Measurements from ENCODE around the gene SLC5A5. TPM values are rescaled to one million over a fixed set of nuclear protein-coding genes. Genes with fewer than 3 reads are reported as not detected.

SLC5A5 gene
- total RNA-seq, 4 donors from 2014 or later: not detected

- Histone ChIP-seq H3K36me3 (no peaks in the 10 kb centered on the region), H3K4me1 (no peaks in the 10 kb centered on the region), H3K27ac (no peak overlapping the region), H3K4me3 (no peak overlapping the region), H3K9me3 (no peaks in the 10 kb centered on the region), H3K27me3 (peaks cover 4 to 32% (median 13%) of the 10 kb centered on the region in 3 donors)
- no peak for TF ChIP-seq POLR2A (IDR thresholded peaks at IDR 0.05)
- no peak for TF ChIP-seq CTCF (IDR thresholded peaks at IDR 0.05 in 4 of 5, conservative IDR thresholded peaks at IDR 0.05 in 1 of 5)
- in situ Hi-C loops (cut with MboI; ENCODE audit: low sequenced_read_pairs in 4 of 4) (no loop called here), intact Hi-C loops (cut with DNase I; ENCODE audit: low total_unique reads) (no loop called here)
- ATAC-seq: no peak
- DNase-seq: no peak
Observed at GRCh38 chr19:17893766-17894165, 22.0 kb downstream of the SLC5A5 start.

- no peak for TF ChIP-seq CTCF (IDR thresholded peaks at IDR 0.05 in 4 of 5, conservative IDR thresholded peaks at IDR 0.05 in 1 of 5)
- TF ChIP-seq POLR2A (IDR thresholded peaks at IDR 0.05): no peak
- no peaks in the 10 kb centered on the region for H3K4me1 ChIP-seq
- H3K36me3 ChIP-seq: no peaks in the 10 kb centered on the region
- no peak for ATAC-seq
- peaks cover 0 to 12% (median under 1%) of the 10 kb centered on the region in 3 donors for H3K27me3 ChIP-seq
- in situ Hi-C loops (cut with MboI; ENCODE audit: low sequenced_read_pairs in 4 of 4) (no loop called here), intact Hi-C loops (cut with DNase I; ENCODE audit: low total_unique reads) (no loop called here)
- no peak for DNase-seq
- H3K4me3 ChIP-seq: no peak overlapping the region
- H3K9me3 ChIP-seq: no peaks in the 10 kb centered on the region
- H3K27ac ChIP-seq: no peak overlapping the region
Observed at GRCh38 chr19:17902701-17903100, 31.0 kb downstream of the SLC5A5 start.

GRCh38 chr19:17908244-17908643 is 36.5 kb downstream of the SLC5A5 start:
- H3K4me1 ChIP-seq: no peaks in the 10 kb centered on the region
- DNase-seq (no peak), ATAC-seq (no peak)
- intact Hi-C loops (cut with DNase I; ENCODE audit: low total_unique reads) (no loop called here), in situ Hi-C loops (cut with MboI; ENCODE audit: low sequenced_read_pairs in 4 of 4) (no loop called here)
- H3K9me3 ChIP-seq: peaks cover 0 to 12% (median 0%) of the 10 kb centered on the region in 3 donors
- no peaks in the 10 kb centered on the region for H3K36me3 ChIP-seq
- no peak overlapping the region for H3K4me3 ChIP-seq
- no peak overlapping the region for H3K27ac ChIP-seq
- TF ChIP-seq POLR2A (IDR thresholded peaks at IDR 0.05): no peak
- TF ChIP-seq CTCF (IDR thresholded peaks at IDR 0.05 in 4 of 5, conservative IDR thresholded peaks at IDR 0.05 in 1 of 5): no peak
- peaks cover 0 to 4% (median 0%) of the 10 kb centered on the region in 3 donors for H3K27me3 ChIP-seq

GRCh38 chr19:17909003-17909732 is 37.4 kb downstream of the SLC5A5 start:
- DNase-seq (no peak), ATAC-seq (no peak)
- Histone ChIP-seq H3K9me3 (peaks cover 0 to 16% (median 0%) of the 10 kb centered on the region in 3 donors), H3K36me3 (no peaks in the 10 kb centered on the region), H3K27me3 (peaks cover 0 to 8% (median under 1%) of the 10 kb centered on the region in 3 donors), H3K4me1 (no peaks in the 10 kb centered on the region), H3K4me3 (no peak overlapping the region), H3K27ac (no peak overlapping the region)
- intact Hi-C loops (cut with DNase I; ENCODE audit: low total_unique reads): no loop called here
- no peak for TF ChIP-seq POLR2A (IDR thresholded peaks at IDR 0.05)
- no peak for TF ChIP-seq CTCF (IDR thresholded peaks at IDR 0.05 in 4 of 5, conservative IDR thresholded peaks at IDR 0.05 in 1 of 5)
- in situ Hi-C loops (cut with MboI; ENCODE audit: low sequenced_read_pairs in 4 of 4): no loop called here
